Endothelial cell (in vitro differentiated cells): Measurements from ENCODE around the gene NFATC2. TPM values are rescaled to one million over a fixed set of nuclear protein-coding genes. Genes with fewer than 3 reads are reported as not detected.

Experiments
- DNase-seq: peaks from one replicate; pipeline ENCODE4 v3.0.0; 2021; ENCODE audit warnings: low spot score
- H3K27ac Mint-ChIP-seq: one replicate; pipeline ENCODE4 v1.8.0; 2021; ENCODE audit warnings: mixed read lengths, inconsistent platforms; ENCODE audit not compliant: unreplicated experiment
- H3K27me3 Mint-ChIP-seq: one replicate; pipeline ENCODE4 v1.8.0; 2021; ENCODE audit warnings: mild to moderate bottlenecking, moderate library complexity, mixed read lengths, inconsistent platforms; ENCODE audit not compliant: unreplicated experiment
- H3K36me3 Mint-ChIP-seq: one replicate; pipeline ENCODE4 v1.8.0; 2021; ENCODE audit warnings: mild to moderate bottlenecking, low read depth, mixed read lengths, inconsistent platforms; ENCODE audit not compliant: unreplicated experiment
- H3K4me1 Mint-ChIP-seq: one replicate; pipeline ENCODE4 v1.8.0; 2021; ENCODE audit warnings: mild to moderate bottlenecking, mixed read lengths, inconsistent platforms; ENCODE audit not compliant: unreplicated experiment
- H3K4me3 Mint-ChIP-seq: one replicate; pipeline ENCODE4 v1.8.0; 2021; ENCODE audit warnings: mild to moderate bottlenecking, mixed read lengths, inconsistent platforms; ENCODE audit not compliant: unreplicated experiment
- H3K9me3 Mint-ChIP-seq: one replicate; pipeline ENCODE4 v1.8.0; 2021; ENCODE audit warnings: mixed read lengths, inconsistent platforms; ENCODE audit not compliant: unreplicated experiment
- CTCF ChIP-seq: fragments of 200-600 bp; sonication (generic); IDR thresholded peaks from one replicate; pipeline ENCODE4 v1.5.0; 2021; ENCODE audit warnings: antibody characterized with exemption; ENCODE audit not compliant: unreplicated experiment
- total RNA-seq: library from RNA; stranded (reverse); fragmentation: NEBNext Ultra II Directional; extraction: Animal tissue kit (Norgen Biotek cat#: 25700); gene quantifications from one replicate; pipeline ENCODE4 v1.2.1, GENCODE V29; 2021; ENCODE audit not compliant: unreplicated experiment

Gene NFATC2
- total RNA-seq, 1 donor from 2014 or later = 3.5 TPM

- Mint-ChIP-seq H3K9me3 (no peaks in the 10 kb centered on the region), H3K4me3 (no peak overlapping the region), H3K36me3 (peaks cover 4% of the 10 kb centered on the region), H3K27ac (no peak overlapping the region), H3K4me1 (peaks cover 61% of the 10 kb centered on the region), H3K27me3 (peaks cover 6% of the 10 kb centered on the region)
- TF ChIP-seq CTCF = no peak
- DNase-seq = no peak
These were observed 45.6 kb downstream of the NFATC2 start for GRCh38 chr20:51496964-51497363.

GRCh38 chr20:51495921-51496545 is 46.5 kb downstream of the NFATC2 start:
- Mint-ChIP-seq H3K4me3 (no peak overlapping the region), H3K27me3 (peaks cover 6% of the 10 kb centered on the region), H3K27ac (no peak overlapping the region), H3K9me3 (no peaks in the 10 kb centered on the region), H3K36me3 (peaks cover 9% of the 10 kb centered on the region), H3K4me1 (peaks cover 64% of the 10 kb centered on the region)
- no peak for TF ChIP-seq CTCF
- no peak for DNase-seq

GRCh38 chr20:51495291-51495690 is 47.2 kb downstream of the NFATC2 start:
- TF ChIP-seq CTCF = no peak
- Mint-ChIP-seq H3K9me3 (no peaks in the 10 kb centered on the region), H3K36me3 (peaks cover 9% of the 10 kb centered on the region), H3K27ac (no peak overlapping the region), H3K27me3 (peaks cover 8% of the 10 kb centered on the region), H3K4me1 (peaks cover 69% of the 10 kb centered on the region), H3K4me3 (no peak overlapping the region)
- DNase-seq = no peak

- H3K4me3 Mint-ChIP-seq = peak overlapping the region; percentile 12
- TF ChIP-seq CTCF = no peak
- peaks cover 9% of the 10 kb centered on the region for H3K36me3 Mint-ChIP-seq
- DNase-seq = no peak
- no peaks in the 10 kb centered on the region for H3K9me3 Mint-ChIP-seq
- H3K27ac Mint-ChIP-seq = no peak overlapping the region
- H3K27me3 Mint-ChIP-seq = peaks cover 9% of the 10 kb centered on the region
- H3K4me1 Mint-ChIP-seq = peaks cover 75% of the 10 kb centered on the region
These were observed 48.0 kb downstream of the NFATC2 start for GRCh38 chr20:51494241-51495110.

GRCh38 chr20:51493346-51493791 is 49.1 kb downstream of the NFATC2 start:
- DNase-seq = no peak
- no peak for TF ChIP-seq CTCF
- no peak overlapping the region for H3K4me3 Mint-ChIP-seq
- H3K9me3 Mint-ChIP-seq = no peaks in the 10 kb centered on the region
- H3K4me1 Mint-ChIP-seq = peaks cover 71% of the 10 kb centered on the region
- peaks cover 11% of the 10 kb centered on the region for H3K27me3 Mint-ChIP-seq
- peaks cover 4% of the 10 kb centered on the region for H3K36me3 Mint-ChIP-seq
- H3K27ac Mint-ChIP-seq = no peak overlapping the region
